ENCODE measurements around the gene C2orf76. TPM values are rescaled to one million over a fixed set of nuclear protein-coding genes. Genes with fewer than 3 reads are reported as not detected.

Gene C2orf76
- total and polyA plus RNA-seq, 2 experiments from 2014 or later, result 5.8 to 21.6 TPM

DNA sequence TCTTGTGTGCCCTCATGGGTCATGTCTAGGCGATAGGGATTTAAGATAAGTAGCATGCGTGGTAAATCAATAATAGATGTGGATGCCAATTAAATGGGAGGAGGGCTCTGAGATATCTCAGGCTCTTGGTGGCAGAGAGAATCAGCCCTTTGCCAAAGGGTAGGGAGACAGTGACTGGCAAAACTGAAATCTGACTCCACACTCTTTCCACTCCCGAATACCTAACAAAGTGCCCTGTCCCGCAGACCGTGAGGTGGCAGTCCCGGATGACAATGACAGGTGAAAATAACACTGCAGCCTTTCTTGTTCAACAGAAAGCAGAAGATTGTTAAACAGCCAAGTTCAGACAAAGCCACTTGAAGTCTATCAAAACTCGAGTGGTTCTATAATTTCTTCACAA lies 47.0 kb downstream of the C2orf76 start:
- no peak for ATAC-seq
- Histone ChIP-seq H2AFZ (no peak overlapping the region), H3K9me2 (ENCODE audit: insufficient read depth) (no peaks in the 10 kb centered on the region), H3K79me2 (replicated peaks; ENCODE audit: insufficient read depth) (no peaks in the 10 kb centered on the region), H3K4me2 (no peak overlapping the region), H3K27me3 (ENCODE audit: insufficient read depth) (no peaks in the 10 kb centered on the region), H4K20me1 (replicated peaks; ENCODE audit: insufficient read depth) (no peaks in the 10 kb centered on the region), H3K36me3 (ENCODE audit: insufficient read depth) (no peaks in the 10 kb centered on the region), H3K4me1 (ENCODE audit: insufficient read depth) (no peaks in the 10 kb centered on the region), H3K27ac (ENCODE audit: low read depth) (no peak overlapping the region), H3F3A (replicated peaks; ENCODE audit: low read depth) (no peaks in the 10 kb centered on the region), H3K4me3 (no peak overlapping the region)
- DNase-seq (ENCODE audit: low spot score), result no peak
- Mint-ChIP-seq H3K27me3 (ENCODE audit: insufficient read depth, low read depth, poor library complexity) (no peaks in the 10 kb centered on the region), H3K27ac (no peak overlapping the region), H3K9me3 (no peaks in the 10 kb centered on the region), H3K4me3 (no peak overlapping the region), H3K4me1 (no peaks in the 10 kb centered on the region; the same call in 2 of the 3 replicates), H3K36me3 (ENCODE audit: low read depth) (no peaks in the 10 kb centered on the region)
- TF ChIP-seq, protein P1, sequence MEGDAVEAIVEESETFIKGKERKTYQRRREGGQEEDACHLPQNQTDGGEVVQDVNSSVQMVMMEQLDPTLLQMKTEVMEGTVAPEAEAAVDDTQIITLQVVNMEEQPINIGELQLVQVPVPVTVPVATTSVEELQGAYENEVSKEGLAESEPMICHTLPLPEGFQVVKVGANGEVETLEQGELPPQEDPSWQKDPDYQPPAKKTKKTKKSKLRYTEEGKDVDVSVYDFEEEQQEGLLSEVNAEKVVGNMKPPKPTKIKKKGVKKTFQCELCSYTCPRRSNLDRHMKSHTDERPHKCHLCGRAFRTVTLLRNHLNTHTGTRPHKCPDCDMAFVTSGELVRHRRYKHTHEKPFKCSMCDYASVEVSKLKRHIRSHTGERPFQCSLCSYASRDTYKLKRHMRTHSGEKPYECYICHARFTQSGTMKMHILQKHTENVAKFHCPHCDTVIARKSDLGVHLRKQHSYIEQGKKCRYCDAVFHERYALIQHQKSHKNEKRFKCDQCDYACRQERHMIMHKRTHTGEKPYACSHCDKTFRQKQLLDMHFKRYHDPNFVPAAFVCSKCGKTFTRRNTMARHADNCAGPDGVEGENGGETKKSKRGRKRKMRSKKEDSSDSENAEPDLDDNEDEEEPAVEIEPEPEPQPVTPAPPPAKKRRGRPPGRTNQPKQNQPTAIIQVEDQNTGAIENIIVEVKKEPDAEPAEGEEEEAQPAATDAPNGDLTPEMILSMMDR (conservative IDR thresholded peaks at IDR 0.05; ENCODE audit: low read depth in 2 of 2), result no peak
- TF ChIP-seq JUNB (IDR thresholded peaks at IDR 0.05; ENCODE audit: unreplicated experiment), result no peak
- no peak for TF ChIP-seq EZH2 (IDR thresholded peaks at IDR 0.05; ENCODE audit: low read depth, unreplicated experiment)
- TF ChIP-seq, protein P2, sequence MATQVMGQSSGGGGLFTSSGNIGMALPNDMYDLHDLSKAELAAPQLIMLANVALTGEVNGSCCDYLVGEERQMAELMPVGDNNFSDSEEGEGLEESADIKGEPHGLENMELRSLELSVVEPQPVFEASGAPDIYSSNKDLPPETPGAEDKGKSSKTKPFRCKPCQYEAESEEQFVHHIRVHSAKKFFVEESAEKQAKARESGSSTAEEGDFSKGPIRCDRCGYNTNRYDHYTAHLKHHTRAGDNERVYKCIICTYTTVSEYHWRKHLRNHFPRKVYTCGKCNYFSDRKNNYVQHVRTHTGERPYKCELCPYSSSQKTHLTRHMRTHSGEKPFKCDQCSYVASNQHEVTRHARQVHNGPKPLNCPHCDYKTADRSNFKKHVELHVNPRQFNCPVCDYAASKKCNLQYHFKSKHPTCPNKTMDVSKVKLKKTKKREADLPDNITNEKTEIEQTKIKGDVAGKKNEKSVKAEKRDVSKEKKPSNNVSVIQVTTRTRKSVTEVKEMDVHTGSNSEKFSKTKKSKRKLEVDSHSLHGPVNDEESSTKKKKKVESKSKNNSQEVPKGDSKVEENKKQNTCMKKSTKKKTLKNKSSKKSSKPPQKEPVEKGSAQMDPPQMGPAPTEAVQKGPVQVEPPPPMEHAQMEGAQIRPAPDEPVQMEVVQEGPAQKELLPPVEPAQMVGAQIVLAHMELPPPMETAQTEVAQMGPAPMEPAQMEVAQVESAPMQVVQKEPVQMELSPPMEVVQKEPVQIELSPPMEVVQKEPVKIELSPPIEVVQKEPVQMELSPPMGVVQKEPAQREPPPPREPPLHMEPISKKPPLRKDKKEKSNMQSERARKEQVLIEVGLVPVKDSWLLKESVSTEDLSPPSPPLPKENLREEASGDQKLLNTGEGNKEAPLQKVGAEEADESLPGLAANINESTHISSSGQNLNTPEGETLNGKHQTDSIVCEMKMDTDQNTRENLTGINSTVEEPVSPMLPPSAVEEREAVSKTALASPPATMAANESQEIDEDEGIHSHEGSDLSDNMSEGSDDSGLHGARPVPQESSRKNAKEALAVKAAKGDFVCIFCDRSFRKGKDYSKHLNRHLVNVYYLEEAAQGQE (IDR thresholded peaks at IDR 0.05; ENCODE audit: unreplicated experiment), result no peak
- TF ChIP-seq ZNF331 (CRISPR knock-in tag; IDR thresholded peaks at IDR 0.05; ENCODE audit: low read depth), result no peak
- TF ChIP-seq, protein P3, sequence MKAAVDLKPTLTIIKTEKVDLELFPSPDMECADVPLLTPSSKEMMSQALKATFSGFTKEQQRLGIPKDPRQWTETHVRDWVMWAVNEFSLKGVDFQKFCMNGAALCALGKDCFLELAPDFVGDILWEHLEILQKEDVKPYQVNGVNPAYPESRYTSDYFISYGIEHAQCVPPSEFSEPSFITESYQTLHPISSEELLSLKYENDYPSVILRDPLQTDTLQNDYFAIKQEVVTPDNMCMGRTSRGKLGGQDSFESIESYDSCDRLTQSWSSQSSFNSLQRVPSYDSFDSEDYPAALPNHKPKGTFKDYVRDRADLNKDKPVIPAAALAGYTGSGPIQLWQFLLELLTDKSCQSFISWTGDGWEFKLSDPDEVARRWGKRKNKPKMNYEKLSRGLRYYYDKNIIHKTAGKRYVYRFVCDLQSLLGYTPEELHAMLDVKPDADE (IDR thresholded peaks at IDR 0.05), result no peak
- TF ChIP-seq ZNF114 (CRISPR knock-in tag; IDR thresholded peaks at IDR 0.05), result no peak
- TF ChIP-seq POLR2AphosphoS5 (IDR thresholded peaks at IDR 0.05; ENCODE audit: low read depth), result no peak
- no peak for TF ChIP-seq EZH2phosphoT487 (IDR thresholded peaks at IDR 0.05; ENCODE audit: unreplicated experiment)
- TF ChIP-seq STAT1 (IDR thresholded peaks at IDR 0.05; ENCODE audit: unreplicated experiment), result no peak

DNA sequence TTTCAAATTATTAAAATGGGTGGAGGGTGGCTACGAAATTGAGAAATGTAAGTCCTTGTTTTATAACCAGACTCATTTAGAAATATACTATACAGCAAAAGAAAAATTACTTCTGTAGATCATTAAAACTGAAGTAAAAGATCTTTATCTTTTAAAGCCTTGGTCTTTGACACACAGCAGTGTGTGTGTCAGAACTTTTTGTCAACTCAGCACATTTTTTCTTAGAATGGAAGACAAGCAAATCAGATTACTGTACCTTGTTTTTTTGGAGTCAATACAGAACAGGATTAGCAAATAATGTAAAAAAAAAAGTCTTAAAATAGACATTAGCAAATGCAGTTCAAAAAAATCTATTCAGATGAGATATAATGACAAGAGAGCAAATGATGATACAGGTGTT lies 49.1 kb downstream of the C2orf76 start:
- H3K4me2 ChIP-seq, result no peak overlapping the region
- no peak for ATAC-seq
- Mint-ChIP-seq H3K36me3 (ENCODE audit: low read depth) (no peaks in the 10 kb centered on the region), H3K27me3 (ENCODE audit: insufficient read depth, low read depth, poor library complexity) (no peaks in the 10 kb centered on the region), H3K4me1 (no peaks in the 10 kb centered on the region; the same call in 2 of the 3 replicates), H3K4me3 (no peak overlapping the region), H3K27ac (no peak overlapping the region), H3K9me3 (no peaks in the 10 kb centered on the region)
- H2AFZ ChIP-seq, result no peak overlapping the region
- H3K4me1 ChIP-seq (ENCODE audit: insufficient read depth), result no peaks in the 10 kb centered on the region
- H4K20me1 ChIP-seq (replicated peaks; ENCODE audit: insufficient read depth), result no peaks in the 10 kb centered on the region
- no peaks in the 10 kb centered on the region for H3K9me2 ChIP-seq (ENCODE audit: insufficient read depth)
- no peaks in the 10 kb centered on the region for H3K27me3 ChIP-seq (ENCODE audit: insufficient read depth)
- H3K4me3 ChIP-seq, result no peak overlapping the region
- no peak for DNase-seq (ENCODE audit: low spot score)
- H3K27ac ChIP-seq (ENCODE audit: low read depth), result no peak overlapping the region
- no peaks in the 10 kb centered on the region for H3K79me2 ChIP-seq (replicated peaks; ENCODE audit: insufficient read depth)
- no peaks in the 10 kb centered on the region for H3K36me3 ChIP-seq (ENCODE audit: insufficient read depth)
- H3F3A ChIP-seq (replicated peaks; ENCODE audit: low read depth), result no peaks in the 10 kb centered on the region
- TF ChIP-seq POLR2AphosphoS5 (IDR thresholded peaks at IDR 0.05; ENCODE audit: low read depth), result no peak

Measured in GM23338 (cell line).